ENCODE data around the gene ZNF22.
A peak's percentile ranks its signal among the peaks of the same experiment; 100 is the strongest.

The ZNF22 gene

DNA sequence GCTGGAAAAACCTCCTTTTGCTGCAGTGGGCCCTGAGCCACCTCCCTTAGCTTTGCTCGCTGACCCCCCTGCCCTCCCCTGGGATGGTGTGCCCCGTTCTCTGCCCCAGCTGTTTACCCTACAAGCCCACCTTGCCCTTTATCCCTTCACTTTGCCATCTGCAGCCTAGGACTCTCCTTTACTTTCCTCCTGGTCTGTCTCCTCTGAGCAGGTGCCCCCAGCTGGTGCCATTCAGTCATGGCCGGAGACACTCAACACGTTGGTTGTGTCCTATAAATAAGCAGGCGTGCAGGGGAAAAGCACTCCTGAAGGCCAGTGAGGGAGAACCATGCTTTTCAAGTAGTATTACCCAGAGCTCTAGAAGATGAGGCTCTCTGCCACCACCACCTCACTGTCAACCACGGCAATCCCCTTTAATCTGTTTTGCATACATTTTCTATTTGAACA lies 35.0 kb upstream of the ZNF22 start:
- no peak for DNase-seq

DNA sequence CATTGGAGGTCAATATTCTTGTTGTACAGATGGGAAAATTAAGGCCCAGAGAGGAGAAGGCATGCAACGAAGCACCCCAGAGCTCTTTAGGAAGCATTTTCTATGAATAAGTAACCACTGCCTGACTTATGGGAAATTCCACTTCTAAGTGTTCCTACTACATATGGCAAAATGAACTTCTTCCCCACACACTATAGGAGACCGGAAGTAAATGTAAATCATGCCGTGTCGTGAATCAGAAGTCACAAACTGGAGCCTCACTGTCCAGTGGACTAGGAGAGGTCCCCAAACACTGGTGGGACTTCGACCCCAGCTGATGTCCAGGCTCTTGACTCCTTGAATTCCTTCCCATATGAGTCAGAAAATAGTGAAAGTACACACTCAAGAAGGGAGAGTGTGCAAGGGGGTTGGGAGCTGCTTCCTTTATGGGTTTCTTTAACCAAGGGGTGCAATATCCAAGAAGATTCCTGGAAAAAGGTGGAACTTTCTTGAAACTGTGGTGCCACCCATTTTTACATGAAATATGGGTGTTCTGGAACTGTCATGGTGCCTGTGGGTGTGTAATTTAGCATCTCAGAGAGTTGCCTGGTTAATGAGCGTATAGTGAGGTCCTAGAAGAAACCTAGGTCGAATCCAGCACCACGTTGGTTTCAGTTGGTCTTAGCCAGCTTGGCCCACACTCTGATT lies 34.5 kb upstream of the ZNF22 start:
- DNase-seq, result no peak

DNA sequence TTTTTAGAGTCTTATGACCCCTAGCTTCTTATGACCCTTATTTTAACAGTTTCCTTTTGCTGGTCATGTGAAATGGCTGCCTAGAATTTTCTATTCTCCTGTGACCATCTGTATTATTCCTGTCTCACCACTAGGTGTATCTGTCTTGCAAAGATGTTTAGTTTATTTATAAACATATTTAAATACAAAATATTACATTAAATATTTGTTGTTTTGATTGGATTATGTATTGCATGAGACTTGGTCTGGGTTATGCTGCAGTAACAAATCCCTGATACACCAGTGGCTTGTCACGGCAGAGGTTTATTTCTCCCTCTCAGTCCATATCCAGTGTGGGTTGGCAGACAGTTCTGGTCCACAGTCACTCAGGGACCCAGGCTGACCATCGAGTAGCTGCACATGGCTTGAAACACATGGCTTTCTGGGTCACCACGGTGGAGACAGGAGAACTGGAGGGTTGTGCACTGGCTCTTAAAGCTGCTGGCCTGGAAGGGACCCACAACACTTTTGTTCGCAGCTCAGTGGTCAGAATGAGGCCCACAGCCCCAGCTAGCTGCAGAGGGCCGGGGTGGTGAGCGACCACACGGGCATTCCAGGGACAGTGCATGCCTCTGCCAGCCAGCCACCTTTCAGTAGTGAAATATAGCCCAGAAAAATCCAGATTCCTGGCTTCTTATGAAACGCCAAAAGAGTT lies 33.8 kb upstream of the ZNF22 start:
- no peak for DNase-seq

DNA sequence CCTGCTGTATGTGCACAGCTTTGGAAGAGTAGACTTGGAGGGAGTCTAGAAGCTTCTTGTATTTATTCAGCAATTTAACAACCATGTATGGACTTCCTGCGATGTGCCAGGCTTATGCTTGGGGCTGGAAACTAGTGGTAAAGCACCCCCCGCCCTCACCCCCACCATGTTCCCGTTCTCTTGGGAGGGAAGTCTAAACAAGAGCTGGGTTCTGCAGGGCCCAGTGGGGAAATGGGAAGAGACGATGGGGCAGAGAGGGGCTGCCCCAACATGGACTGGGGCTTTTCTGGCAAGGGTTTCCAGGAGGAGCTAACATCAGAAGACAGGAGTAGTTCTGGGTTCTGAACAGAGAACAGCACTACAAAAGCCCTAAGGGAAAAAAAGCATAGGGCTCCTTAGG lies 33.1 kb upstream of the ZNF22 start:
- DNase-seq, result no peak

DNA sequence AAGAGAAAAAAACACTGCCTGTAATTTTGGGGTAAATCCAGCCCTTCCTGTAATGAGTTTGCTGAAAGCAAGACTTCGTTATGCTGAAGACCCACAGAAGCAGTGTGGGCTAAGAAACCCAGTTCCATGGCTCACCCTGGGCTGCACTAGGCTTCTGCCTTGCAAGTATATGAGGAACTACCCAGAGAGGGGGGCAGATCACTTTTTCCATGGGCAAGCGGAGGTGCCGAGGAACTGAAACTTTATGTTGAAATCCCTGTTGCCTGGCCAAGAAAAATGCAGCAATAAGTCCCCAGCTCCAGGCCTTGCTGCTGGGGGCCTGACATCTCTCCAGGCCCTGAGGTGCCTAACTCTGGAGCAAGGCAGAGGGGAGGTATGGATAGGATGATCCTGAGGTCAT lies 32.6 kb upstream of the ZNF22 start:
- no peak for DNase-seq

DNA sequence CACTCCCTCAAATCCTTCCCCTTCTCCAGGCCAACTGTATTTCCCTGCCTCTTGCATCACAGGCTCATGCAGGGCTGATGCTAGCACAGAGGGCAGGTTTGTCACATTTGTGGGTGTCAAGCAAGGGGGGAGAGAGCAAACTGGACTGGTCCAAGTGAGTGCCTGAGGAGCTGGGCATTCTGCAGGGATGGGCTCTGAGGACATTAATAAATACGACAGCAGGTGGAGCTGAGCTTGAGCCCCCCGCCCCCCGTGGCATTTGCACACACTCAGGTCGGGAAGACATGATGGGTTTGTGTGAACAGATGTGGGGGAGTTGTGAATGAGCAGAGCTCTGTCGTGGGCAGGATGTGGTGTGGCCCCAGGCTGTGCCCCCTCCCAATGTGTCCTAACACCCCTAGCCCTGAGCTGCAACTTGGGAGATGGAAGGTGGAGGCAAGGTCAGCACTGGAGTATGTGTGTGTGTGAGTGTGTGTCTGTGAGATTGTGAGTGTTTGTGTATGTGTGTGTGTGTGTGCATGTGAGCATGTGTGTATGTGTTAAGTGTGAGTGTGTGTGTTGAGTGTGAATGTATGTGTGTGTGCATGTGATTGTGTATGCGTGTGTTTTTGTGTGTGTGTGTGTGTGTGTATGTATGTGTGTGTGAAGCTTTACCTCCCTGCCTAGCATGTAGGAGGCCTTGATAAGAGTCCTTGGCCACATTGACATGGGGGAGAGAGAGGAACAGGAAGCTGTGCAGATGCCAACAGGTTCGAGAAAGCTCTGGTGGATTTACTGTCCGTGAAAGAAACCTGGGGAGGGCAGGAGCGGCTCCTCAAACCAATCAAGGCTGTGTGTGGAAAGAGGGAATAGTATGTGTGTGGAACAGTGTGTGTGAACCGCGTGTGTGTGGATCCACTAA lies 32.0 kb upstream of the ZNF22 start:
- DNase-seq, result no peak

DNA sequence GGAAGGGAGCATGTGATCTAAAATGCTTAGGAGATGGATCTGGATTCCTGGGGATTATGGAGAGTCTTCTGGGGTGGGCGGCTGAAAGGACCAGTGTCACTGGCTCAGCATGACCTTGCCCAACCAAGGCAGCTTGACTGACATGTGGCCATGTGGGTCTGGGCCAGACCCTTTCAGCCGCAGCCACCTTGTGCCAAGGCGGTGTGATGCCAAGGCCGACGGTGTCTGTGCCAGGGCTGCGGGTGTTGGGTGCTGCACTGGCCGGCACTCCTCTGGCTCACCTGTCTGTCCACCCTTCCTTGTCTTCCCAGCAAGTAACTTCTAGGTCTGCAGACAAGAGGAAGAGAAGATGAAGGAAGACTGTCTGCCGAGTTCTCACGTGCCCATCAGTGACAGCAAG lies 30.9 kb upstream of the ZNF22 start:
- no peak for DNase-seq

DNA sequence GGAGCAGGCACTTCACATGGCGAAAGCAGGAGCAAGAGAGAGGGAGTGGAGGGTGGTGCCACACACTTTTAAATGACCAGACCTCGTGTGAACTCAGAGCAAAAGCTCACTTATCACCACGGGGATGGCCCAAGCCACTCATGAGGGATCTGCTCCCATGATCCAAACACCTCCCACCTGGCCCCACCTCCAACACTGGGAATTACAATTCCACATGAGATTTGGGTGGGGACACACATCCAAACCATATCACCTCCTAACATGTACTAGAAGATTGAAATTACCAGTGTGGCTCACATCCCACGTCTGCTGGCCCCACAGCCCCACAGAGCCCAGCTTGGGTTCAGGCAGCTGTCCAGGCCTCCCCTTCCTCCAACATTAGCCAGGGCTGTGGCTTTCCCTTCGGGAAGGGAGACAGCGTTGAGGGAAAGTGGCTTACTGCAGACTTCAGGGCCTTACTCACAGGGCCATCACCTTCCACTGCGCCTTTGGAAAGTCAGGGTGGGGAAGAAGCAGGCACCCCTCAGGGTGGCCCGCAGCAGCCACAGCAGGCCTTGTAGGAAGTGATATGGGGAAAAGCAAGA lies 29.8 kb upstream of the ZNF22 start:
- DNase-seq, result no peak

DNA sequence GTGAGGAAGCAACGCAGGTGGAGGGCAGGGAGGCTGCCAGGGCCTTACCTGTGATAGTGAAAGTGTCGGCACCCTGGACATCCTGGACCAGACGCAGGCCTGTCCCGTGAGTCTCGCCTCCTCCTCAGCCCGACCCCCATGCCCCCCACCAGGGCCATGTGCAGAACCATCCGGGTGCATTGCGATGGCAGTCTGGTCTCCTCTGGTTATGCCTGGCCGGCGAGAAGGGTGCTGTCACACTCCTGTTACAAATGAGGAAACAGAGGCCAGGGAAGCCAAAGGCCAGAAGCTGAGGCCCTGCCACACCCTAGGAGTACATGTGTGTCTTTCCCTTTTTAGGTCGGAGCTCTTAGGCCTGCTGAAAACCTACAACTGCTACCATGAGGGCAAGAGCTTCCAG lies 29.3 kb upstream of the ZNF22 start:
- DNase-seq, result no peak

DNA sequence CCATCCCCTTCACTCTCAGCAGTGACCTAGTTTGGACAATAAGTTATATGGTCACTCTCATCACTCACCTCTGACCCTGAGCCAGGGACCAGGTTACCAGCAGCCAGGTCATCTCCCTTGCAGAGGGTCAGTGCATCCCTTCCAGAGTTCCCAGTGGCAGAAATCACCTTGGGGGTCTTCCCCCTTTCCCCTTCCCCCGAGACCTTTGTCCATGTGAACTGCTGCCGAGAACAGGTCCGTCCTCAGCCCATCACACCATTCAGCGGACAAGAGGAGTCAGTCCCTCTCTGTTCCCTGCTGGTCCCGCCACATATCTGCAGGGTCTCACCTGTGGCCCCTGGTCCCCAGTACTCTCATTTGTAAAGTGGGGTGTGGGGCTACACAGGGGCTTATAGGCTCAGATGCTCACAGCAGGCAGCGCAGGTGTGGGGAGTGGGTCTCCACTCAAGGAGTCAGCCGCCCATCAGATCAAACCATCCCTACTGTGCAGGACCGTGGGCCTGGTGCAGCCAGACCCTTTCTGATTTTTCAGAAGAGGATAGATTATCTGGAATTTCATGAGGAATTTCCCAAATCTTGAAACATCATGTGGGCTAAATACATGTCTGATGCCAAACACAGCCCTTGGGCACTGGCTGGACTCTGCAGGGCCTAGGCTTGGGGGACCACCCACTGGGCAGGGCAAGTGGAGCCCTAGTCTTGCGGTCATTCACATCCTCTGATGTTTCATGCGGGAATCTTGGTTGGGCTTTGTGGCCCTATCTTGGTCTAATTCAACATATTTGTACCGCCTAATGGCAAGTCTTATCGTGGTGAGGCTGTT lies 28.6 kb upstream of the ZNF22 start:
- DNase-seq, result no peak

DNA sequence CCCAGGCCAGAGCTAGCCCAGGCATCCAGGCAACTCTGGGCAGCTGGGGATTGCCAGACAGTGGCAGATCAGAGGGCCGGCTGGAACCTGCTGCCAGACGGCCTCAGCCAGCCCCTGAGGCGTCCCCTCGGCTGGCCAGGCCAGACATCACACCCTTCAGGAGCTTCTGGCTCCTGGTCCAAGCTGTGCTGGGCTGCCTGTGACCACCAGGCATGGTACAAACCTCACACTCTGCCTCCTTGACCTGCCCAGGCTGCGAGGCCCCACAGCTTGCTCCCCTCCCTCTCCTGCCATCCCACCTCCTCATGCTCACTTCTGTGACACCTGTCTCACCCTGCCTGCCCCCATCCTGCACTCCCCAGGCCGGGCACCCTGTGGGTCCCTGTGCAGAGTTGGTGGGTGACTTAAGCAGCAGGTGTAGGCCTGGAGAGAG lies 27.8 kb upstream of the ZNF22 start:
- no peak for DNase-seq

DNA sequence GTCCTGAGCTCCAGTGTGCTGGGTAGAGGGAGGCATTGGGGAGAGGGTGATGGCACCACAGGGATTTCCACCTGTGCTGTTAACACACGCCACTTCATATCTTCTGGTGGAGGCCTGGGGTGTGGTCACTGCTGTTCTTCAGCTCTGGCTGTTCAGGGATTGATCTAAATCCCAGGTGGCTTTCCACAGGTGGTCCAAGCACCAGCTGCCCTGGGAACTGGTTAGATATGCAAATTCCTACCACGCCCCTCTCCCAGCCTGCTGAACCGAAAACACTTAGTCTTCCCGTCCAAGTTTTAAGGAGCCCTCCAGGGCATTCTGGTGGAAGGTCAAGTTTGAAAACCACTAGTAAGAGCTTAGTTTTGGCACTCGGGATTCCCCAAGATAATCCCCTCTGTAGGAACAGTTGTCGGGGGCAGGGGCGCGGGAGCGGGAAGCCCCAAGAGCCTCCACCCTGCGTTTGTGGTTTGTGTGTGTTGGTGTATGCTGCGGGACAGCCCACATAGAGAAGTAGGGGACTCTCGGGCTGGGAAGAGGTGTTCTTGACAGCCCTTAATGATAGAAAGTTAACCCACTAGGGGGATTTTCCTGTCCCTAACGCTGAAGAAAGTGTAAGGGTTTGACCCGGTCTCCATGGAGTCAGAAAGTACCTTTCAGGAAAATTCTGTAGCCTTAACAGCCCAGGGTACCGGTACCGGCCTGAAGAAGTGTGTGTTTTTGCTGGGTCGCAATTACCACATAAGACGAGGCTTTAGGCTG lies 27.2 kb upstream of the ZNF22 start:
- DNase-seq, result peak; percentile 27

DNA sequence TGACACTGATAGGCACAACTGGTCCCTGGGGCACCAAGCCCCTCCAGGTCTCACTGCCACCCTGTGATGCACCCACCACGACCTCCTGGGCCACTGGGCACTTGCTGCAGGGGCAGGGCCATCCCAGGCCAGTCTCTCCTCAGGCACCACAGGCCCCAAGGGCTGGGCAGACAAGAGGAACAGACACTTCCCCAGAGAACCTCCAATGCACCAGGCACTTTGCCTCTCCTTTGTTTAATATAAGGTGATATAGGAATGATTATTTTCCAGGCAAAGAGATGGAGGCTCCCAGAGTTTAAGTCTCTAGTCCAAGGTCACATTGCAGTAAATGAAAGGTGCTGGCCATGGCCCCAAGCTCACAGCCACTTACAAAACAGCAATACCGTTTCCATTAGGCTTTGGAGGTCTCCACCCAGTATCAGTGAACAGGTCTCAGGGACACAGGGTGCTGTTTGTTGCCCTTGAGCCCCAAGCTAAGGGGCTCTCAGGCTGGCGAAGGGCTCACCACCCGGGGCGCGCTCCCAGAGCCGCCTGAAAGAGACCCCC lies 26.6 kb upstream of the ZNF22 start:
- DNase-seq, result no peak

DNA sequence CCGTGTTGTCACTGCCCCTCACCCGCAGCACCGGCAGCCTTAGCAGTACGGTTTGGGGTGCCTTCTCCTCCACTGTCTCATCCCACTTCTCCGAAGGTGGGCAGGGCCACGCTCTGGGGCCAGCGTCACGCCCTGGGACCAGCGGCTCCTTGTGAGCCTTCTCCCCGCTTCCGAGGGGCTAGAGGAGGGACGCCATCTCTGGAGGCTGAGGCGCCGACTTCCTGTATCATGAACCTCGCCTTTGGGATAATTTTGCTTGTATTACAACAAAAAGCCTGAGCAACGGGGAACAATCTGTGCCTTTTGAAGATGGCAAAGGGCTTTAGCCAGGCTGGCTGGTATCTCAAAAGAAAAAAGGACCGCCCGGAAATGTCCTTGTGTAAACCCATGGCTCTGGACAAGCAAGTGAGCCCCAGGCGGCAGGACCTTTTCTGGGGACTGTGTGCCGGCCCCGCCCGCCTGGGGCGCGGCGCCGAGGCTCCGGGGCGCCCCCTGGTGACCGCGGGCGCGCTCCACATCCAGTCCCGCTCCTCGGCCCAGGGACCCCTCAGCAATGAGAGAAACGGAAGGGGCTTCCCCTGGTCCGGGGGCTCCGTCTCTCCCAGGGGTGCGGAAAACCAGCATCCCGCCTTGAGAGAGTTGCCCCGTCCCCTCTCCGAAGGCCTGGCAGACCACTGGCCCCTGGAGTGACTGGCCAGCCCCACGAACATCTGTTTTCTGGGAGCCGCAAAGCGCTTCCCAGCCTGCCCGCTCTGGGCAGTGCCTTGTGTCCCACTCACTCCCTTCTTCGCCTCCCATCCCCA lies 25.9 kb upstream of the ZNF22 start:
- peak; percentile 72 for DNase-seq

DNA sequence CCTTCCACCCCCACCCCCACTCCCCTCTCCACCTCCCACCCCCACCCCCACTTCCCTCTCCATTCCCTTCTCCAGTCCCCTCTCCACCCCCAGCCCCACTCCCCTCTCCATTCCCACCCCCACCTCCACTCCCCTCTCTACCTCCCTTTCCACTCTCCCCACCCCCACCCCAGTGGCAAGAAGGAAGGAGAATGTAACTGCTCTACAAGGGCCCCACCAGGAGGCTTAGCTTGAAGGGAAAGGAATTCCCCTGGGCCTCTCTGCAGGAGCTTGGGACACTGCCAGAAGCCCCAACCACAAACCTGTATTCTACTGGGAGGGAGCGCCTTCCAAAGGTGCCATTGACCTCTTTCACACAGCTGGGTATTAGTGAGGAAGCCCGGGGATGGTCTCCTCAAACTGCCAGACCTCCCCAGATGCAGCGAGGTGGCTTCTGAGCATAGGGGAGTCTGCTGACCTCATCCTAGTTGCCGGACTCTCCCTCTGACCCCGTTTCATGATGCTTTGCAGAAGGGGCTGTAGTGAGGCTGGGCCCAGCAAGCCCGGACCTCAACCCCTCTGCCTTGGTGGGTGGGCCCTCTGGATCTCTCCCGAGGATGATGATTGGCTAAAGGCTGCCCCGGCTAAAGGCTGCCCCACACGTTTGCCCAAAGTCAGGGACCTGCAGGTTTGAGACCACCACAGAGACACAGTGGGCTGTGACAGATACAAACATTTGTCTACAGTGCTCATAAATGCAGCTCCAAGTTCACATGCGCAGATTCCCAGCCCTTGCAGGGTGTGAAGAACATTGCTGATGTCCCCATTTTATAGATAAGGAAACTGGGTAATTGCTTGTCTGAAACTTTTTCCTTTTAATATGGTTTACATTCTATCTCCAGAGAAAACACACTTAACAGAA lies 25.0 kb upstream of the ZNF22 start:
- peak; percentile 84 for DNase-seq

DNA sequence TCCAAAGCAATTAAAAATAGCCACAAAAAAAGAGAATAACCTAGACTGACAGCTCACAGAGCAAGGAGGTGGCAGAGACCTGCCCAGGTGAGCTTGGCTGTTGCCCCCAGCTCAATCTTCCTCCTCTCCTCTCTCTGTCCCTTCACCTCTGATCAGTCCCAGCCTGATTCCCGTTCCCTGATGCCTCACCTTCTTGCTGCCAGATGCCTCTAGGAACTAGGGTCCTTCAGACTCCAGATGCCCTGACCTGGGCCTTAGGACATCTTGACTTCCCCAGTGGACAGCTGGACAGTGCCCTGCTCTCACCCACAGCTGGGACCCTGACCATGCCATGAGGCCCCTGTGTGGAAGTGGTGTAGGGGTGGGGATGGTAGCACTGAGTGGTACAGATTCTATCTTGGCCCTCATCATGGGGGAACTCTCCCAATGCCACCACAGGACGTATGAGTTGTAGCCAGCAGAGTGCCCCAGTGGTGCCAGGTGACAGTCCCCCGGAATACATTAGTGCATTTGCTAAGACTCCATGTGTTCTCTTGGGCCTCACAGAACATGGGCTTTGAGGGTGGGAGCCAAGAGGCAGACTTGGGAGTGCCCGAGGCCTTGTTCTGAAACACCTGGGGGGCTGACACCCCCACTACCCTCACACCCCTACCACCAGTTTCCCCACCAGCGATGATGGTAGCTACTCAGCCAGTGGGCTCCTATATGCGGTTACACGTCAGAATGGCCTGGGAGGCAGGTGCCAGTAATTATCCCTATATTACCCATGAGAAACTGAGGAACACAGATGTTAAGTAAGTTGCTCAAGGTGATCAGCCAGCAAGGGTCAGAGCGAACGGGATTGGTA lies 24.1 kb upstream of the ZNF22 start:
- no peak for DNase-seq

DNA sequence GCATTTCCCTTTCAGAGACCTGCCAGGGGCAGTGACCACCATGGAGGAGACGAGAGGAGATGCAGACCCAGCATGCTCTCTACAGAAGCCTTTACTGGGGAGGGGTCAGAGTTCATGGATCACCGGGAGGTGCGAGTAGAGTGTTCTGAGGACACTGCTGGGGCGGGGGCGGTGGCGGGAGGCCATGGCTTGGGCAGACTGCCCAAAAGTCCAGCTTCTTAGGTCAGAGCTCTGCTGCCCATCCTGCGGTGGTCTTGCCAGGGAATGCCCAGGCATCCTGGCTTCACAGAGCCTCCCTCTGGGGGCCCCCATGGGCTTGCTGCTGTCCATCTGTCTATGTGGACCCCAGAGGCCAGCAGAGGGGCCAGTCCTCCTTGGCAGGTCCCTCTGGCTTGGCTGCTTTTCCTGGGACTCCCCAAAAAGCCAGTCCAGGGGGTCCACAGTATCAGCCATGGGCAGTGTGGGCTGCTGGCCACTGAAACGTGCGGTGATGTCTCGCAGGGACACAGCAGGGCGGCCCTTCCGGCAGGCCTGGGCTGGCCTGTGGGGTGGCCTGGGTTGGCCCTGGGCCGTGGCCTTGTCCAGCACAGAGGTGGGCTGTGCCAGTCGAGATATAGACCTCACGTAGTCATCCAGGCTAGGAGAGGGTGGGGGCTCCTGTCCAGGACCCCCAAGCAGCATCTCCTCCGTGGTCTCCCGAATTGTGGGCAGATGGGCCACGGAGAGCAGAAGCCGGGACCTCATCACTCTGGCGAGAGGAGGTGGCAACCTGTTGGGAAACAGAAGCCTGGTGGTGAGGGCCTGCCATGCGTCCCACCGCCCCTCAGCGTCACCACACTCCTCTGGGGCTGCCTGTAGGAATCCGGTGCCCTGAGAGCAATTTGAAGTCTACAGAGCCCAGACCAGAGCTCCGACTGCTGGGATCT lies 23.2 kb upstream of the ZNF22 start:
- no peak for DNase-seq
